Fibroblast of pulmonary artery (primary cell): ENCODE results near the gene GFY.
A peak's percentile ranks its signal among the peaks of the same experiment; 100 is the strongest.

Experiments used
- DNase-seq: peaks from one replicate; pipeline ENCODE4 v3.0.0-alpha.2; 2010; ENCODE audit warnings: low read depth
- H3K4me3 ChIP-seq: replicated peaks from 2 replicates; pipeline ENCODE4 v1.5.1; 2011; ENCODE audit warnings: low read depth, mild to moderate bottlenecking, control low read depth, low read length, moderate library complexity
- TF ChIP-seq, protein P1 (sequence below): IDR thresholded peaks from 2 replicates; pipeline ENCODE4 v1.5.1; 2011; ENCODE audit warnings: mild to moderate bottlenecking, control low read depth, low read length, inconsistent platforms; ENCODE audit errors: missing control alignments

The GFY gene

DNA sequence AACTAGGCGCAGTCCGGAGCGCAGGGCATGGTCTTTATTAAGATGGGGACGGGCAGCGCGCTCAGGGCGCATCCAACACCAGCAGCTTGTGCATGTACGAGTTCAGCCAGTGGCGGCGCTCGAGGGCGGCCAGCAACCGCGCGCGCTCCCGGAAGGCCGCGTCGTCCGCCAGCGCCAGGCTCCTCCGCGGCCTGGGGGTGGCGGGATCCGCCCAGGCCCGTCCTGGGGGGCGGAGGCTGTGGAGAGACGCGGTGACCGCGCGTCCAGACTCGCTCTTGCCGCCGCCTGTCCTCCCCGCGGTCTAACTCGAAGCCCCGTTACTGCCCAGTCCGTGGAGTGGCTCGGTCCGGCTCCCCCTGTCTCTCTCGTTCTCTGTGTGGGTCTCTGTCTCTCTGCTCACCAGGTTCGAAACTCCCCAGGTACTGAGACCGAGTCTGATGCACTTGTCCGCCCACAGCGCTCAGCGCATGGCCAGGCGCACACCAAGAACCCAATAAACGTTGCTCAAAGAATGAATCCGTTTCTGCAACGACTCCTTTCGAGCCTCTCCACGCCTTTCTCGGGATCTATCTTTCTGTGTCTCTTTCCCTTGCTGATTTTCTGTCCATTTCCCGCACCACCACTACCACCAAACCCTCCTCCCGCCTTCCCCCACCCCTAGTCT is 2.6 kb upstream of the GFY start:
- DNase-seq, result peak; percentile 26
- no peak overlapping the region for H3K4me3 ChIP-seq
- TF ChIP-seq, protein P1, sequence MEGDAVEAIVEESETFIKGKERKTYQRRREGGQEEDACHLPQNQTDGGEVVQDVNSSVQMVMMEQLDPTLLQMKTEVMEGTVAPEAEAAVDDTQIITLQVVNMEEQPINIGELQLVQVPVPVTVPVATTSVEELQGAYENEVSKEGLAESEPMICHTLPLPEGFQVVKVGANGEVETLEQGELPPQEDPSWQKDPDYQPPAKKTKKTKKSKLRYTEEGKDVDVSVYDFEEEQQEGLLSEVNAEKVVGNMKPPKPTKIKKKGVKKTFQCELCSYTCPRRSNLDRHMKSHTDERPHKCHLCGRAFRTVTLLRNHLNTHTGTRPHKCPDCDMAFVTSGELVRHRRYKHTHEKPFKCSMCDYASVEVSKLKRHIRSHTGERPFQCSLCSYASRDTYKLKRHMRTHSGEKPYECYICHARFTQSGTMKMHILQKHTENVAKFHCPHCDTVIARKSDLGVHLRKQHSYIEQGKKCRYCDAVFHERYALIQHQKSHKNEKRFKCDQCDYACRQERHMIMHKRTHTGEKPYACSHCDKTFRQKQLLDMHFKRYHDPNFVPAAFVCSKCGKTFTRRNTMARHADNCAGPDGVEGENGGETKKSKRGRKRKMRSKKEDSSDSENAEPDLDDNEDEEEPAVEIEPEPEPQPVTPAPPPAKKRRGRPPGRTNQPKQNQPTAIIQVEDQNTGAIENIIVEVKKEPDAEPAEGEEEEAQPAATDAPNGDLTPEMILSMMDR, result peak; percentile 3

DNA sequence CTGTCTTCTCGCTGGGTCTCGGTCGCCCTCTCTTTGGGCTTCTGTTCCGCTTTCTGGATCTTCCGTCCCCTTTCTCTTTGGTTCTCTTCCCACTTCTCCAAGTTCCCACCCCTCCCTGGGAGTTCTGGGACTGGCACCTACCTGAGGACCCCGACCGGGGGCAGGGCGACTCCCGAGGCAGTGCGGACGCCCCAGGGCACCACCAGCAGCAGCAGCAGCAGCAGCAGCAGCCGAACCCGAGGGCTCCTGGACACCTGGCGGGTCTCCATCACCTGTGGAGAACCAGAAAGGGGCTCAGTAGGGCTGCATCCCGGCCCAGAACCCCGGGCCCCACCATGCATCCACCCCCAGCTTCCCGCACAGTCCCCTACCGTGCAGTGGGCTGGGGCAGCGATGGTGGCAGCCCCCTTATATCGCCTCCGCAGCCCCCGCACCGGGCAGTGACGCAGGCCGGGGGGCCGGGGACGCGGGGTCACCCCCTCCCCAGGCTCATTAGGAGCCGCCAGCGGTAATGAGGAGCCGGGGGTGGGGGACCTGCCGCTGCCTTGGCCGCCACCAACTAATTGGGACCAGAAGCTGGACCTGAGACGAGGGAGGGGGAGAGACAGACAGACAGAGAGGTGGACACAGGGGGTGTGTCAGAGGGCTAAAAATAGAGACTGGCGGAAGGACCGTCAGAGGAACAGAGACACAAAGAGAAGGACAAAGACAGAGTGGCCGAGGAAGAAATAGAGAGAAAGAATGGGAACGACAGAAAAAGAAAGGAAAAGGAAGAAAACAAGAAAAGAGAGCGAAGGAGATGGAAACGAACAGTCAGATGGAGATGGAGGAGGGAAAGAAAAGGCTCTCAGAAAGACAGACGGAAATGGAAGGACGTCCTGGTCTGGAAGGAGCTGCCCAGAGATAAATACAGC is 1.9 kb upstream of the GFY start, which contains the start of gene PTH2:
Gene PTH2, minus strand, starts transcription at position 371 of the 914 bp plus-strand sequence. Its CDS starts 102 bp downstream, at position 269.
- TF ChIP-seq, protein P1, result no peak
- DNase-seq, result no peak
- no peak within 1 kb of the TSS for H3K4me3 ChIP-seq

DNA sequence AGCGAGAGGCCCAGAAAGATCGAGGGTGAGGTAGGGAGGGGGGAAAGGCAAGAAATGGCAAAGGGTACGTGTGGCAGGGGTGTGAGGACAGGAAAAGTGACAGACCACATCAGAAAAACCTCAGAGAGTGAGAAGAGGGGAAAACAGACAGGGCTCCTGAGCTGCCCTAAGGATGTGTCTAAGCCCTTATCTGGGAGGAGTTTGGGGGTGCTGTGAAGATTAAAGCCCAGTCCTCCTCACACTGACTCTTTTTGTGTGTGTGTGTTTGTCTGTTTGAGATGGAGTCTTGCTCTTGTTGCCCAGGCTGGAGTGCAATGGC is 1.2 kb upstream of the GFY start:
- no peak overlapping the region for H3K4me3 ChIP-seq
- DNase-seq, result no peak
- TF ChIP-seq, protein P1, result no peak

DNA sequence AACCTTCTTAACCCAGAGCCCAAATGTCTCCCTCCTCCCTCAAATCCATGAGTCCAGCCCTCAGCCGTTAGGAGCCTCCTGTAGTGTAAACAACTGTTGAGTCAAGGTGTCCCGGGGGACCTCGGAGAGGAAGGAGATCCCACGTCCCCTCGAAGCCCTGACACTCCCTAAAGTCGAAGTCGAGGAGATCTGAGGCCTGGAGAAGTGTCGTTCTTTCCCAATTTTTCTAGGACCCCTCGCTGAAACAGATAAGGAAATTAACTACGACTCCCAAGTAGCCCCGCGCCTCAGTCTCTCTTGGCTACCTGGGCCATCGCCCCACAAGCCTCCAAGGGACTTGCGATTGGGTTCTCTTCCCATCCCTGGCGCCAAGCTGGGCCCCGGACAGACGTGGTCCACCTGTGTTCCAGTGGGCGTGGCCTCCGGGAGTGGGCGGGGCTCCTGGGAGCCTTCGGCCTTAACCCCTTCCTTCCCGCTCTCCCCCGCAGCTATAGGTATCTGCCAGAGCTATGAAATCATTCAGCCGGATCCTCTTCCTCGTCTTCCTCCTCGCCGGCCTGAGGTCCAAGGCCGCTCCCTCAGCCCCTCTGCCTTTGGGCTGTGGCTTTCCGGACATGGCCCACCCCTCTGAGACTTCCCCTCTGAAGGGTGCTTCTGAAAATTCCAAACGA is 869 bp downstream of the GFY start:
- no peak overlapping the region for H3K4me3 ChIP-seq
- DNase-seq, result no peak
- TF ChIP-seq, protein P1, result no peak

DNA sequence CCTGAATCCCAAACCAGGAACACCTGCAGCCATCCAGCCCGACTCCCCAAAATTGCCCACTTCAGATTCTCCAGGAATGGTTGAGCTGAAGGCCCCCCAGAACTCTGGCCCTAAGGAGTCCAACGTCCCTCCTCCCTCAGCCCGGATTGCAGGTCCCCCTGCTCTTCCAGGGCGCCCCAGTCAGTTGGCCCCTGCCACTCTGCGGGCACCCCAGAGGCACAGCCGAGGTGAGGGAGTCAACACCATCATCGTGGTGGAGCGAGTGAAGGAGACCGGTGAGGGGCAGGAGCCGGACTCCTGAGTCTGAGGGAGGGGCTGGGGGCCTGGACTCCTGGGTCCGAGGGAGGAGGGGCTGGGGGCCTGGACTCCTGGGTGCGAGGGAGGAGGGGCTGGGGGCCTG is 2.2 kb downstream of the GFY start:
- TF ChIP-seq, protein P1, result no peak
- H3K4me3 ChIP-seq, result no peak overlapping the region
- DNase-seq, result no peak

DNA sequence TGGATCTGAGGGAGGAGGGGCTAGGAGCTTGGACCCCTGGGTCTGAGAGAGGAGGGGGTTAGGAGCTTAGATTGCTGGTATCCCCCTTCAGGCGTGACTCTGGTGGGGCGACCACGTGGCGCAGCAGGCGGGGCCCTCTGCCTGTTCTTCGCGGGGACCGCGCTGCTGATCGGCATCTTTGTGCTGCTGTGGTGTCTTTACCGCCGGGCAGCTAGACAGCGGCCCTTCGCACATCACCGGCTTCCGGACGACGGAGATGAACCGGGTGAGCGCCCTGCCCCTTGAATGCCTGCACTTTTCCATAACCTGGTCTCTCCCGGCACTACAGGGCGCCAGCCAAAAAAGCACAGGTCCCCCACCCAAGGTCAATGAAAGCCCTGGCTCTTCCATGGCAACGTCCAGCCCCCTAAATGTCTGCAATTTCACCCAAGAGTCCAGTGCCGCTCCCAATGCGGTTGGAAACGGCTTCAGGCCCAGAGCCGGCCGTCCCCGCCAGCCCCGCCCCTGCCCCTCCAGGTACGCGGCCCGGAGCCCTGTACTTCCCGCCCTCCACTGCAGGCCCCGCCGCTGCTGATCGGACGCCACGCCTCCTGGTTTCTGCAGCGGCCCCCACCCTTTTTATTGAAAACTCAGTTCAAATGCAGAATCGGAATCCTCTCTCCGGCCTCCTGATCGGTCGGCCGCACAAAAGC is 2.8 kb downstream of the GFY start:
- TF ChIP-seq, protein P1, result no peak
- no peak for DNase-seq
- no peak overlapping the region for H3K4me3 ChIP-seq
